ENCODE data around the gene FAM229A.

The FAM229A gene

GRCh38 chr1:32394141-32394889 is 32.0 kb upstream of the FAM229A start, which contains the start of gene BSDC1:
Gene BSDC1, minus strand, starts transcription at chr1:32394441. Its CDS starts 27 bp downstream, at chr1:32394414.
- Histone ChIP-seq H3K4me3 (ENCODE audit: low read depth, low read length) (peak within 1 kb of the TSS; percentile 91), H3K27ac (ENCODE audit: low read depth, low read length) (peak within 1 kb of the TSS; percentile 84), H3K27me3 (ENCODE audit: control insufficient read depth, insufficient read depth, low read length) (no peaks in the 10 kb centered on the region), H3K9me3 (ENCODE audit: control insufficient read depth, insufficient read depth, low read depth, low read length) (no peaks in the 10 kb centered on the region; the same call in 1 of the 2 replicates), H3K36me3 (ENCODE audit: control insufficient read depth, insufficient read depth, low read length) (peaks cover 29% of the 10 kb centered on the region), H3K4me1 (ENCODE audit: control insufficient read depth, insufficient read depth, low read length) (peaks cover 6% of the 10 kb centered on the region; the same call in 1 of the 2 replicates), H3K9ac (ENCODE audit: low read length) (peak within 1 kb of the TSS; percentile 92)

DNA sequence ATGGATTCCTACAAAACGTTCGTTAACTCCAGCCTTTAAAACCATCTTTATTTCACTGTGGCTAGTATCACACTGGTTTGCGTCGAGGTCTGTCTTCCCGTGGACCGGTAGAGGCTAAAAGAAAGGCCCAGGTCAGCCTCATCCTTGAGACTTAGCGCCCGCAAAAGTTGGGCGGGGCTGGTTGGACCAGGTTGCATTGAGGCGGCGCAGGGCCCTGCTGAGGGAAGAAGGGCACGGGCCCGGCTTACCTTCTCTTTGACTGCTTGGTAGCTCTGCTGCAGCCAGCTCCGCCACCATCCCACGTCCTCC is 31.5 kb upstream of the FAM229A start:
- Histone ChIP-seq H3K36me3 (ENCODE audit: control insufficient read depth, insufficient read depth, low read length) (peaks cover 32% of the 10 kb centered on the region), H3K9ac (ENCODE audit: low read length) (peak overlapping the region; percentile 92), H3K4me1 (ENCODE audit: control insufficient read depth, insufficient read depth, low read length) (peaks cover 6% of the 10 kb centered on the region; the same call in 1 of the 2 replicates), H3K9me3 (ENCODE audit: control insufficient read depth, insufficient read depth, low read depth, low read length) (no peaks in the 10 kb centered on the region; the same call in 1 of the 2 replicates), H3K4me3 (ENCODE audit: low read depth, low read length) (peak overlapping the region; percentile 91), H3K27me3 (ENCODE audit: control insufficient read depth, insufficient read depth, low read length) (no peaks in the 10 kb centered on the region), H3K27ac (ENCODE audit: low read depth, low read length) (peak overlapping the region; percentile 84)

- H3K9ac ChIP-seq (ENCODE audit: low read length), result peak overlapping the region; percentile 92
- H3K36me3 ChIP-seq (ENCODE audit: control insufficient read depth, insufficient read depth, low read length), result peaks cover 38% of the 10 kb centered on the region
- no peaks in the 10 kb centered on the region for H3K27me3 ChIP-seq (ENCODE audit: control insufficient read depth, insufficient read depth, low read length)
- H3K27ac ChIP-seq (ENCODE audit: low read depth, low read length), result no peak overlapping the region
- H3K9me3 ChIP-seq (ENCODE audit: control insufficient read depth, insufficient read depth, low read depth, low read length), result no peaks in the 10 kb centered on the region; the same call in 1 of the 2 replicates
- peak overlapping the region; percentile 91 for H3K4me3 ChIP-seq (ENCODE audit: low read depth, low read length)
- H3K4me1 ChIP-seq (ENCODE audit: control insufficient read depth, insufficient read depth, low read length), result peaks cover 6% of the 10 kb centered on the region; the same call in 1 of the 2 replicates
These were observed 30.9 kb upstream of the FAM229A start for GRCh38 chr1:32393136-32393535.

- Histone ChIP-seq H3K4me1 (ENCODE audit: control insufficient read depth, insufficient read depth, low read length) (peaks cover 6% of the 10 kb centered on the region; the same call in 1 of the 2 replicates), H3K9ac (ENCODE audit: low read length) (no peak overlapping the region), H3K4me3 (ENCODE audit: low read depth, low read length) (no peak overlapping the region), H3K27ac (ENCODE audit: low read depth, low read length) (no peak overlapping the region), H3K27me3 (ENCODE audit: control insufficient read depth, insufficient read depth, low read length) (no peaks in the 10 kb centered on the region), H3K9me3 (ENCODE audit: control insufficient read depth, insufficient read depth, low read depth, low read length) (no peaks in the 10 kb centered on the region; the same call in 1 of the 2 replicates), H3K36me3 (ENCODE audit: control insufficient read depth, insufficient read depth, low read length) (peaks cover 45% of the 10 kb centered on the region)
These were observed 30.0 kb upstream of the FAM229A start for GRCh38 chr1:32392325-32392724.

DNA sequence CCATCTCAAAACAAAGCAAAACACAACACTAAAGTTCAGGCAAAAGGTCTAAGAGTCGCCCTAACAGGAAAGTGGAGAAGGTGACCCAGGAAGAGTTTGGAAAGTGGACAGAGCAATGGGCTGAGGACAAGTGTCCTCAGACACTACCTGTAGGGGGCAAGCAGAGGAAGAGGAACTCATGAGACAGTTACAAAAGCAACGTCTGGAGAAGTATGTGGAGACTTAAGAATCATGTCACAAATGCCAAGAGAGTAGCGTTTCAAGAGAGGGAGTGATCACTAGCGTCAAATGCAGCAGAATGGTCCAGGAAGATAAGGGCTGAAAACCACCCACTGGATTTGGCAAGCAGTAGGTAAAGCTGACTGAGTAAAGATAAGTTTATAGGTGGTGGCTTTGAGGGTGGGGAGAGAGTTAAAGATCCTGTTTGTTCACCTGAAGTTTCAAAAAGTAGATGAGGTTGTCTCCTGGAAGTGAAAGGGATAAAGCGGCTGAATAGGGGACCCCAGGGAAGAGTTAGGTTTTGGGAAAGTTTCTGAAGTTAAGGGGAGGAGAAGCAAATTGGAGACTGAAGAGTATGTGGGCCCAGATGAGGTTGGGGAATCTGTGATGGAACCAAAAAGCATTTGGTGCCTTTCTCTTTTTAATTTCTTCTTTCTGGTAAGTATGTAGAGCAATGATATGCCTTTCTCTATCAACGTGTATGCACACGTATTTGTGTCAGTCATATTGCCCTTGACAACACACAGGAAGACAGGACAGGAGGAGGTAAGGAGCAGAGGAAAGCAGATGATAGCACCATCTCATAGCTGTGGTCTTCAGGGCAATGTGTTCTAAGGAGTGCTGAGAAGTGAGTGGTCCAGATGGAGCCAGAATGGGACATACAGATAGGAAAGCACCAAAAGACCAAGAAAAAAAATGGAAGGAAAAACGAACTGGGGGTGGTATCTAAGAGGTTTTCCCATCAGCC is 28.9 kb upstream of the FAM229A start:
- Histone ChIP-seq H3K4me1 (ENCODE audit: control insufficient read depth, insufficient read depth, low read length) (peaks cover 6% of the 10 kb centered on the region; the same call in 1 of the 2 replicates), H3K4me3 (ENCODE audit: low read depth, low read length) (no peak overlapping the region), H3K27ac (ENCODE audit: low read depth, low read length) (no peak overlapping the region), H3K36me3 (ENCODE audit: control insufficient read depth, insufficient read depth, low read length) (peaks cover 55% of the 10 kb centered on the region), H3K9me3 (ENCODE audit: control insufficient read depth, insufficient read depth, low read depth, low read length) (no peaks in the 10 kb centered on the region), H3K9ac (ENCODE audit: low read length) (no peak overlapping the region), H3K27me3 (ENCODE audit: control insufficient read depth, insufficient read depth, low read length) (no peaks in the 10 kb centered on the region)

- no peaks in the 10 kb centered on the region for H3K27me3 ChIP-seq (ENCODE audit: control insufficient read depth, insufficient read depth, low read length)
- H3K9ac ChIP-seq (ENCODE audit: low read length), result no peak overlapping the region
- no peak overlapping the region for H3K4me3 ChIP-seq (ENCODE audit: low read depth, low read length)
- no peak overlapping the region for H3K27ac ChIP-seq (ENCODE audit: low read depth, low read length)
- peaks cover 78% of the 10 kb centered on the region for H3K36me3 ChIP-seq (ENCODE audit: control insufficient read depth, insufficient read depth, low read length)
- H3K9me3 ChIP-seq (ENCODE audit: control insufficient read depth, insufficient read depth, low read depth, low read length), result no peaks in the 10 kb centered on the region
- H3K4me1 ChIP-seq (ENCODE audit: control insufficient read depth, insufficient read depth, low read length), result peaks cover 6% of the 10 kb centered on the region; the same call in 1 of the 2 replicates
These were observed 26.4 kb upstream of the FAM229A start for GRCh38 chr1:32388641-32389040.

- Histone ChIP-seq H3K27me3 (ENCODE audit: control insufficient read depth, insufficient read depth, low read length) (no peaks in the 10 kb centered on the region), H3K9ac (ENCODE audit: low read length) (no peak overlapping the region), H3K36me3 (ENCODE audit: control insufficient read depth, insufficient read depth, low read length) (peaks cover 92% of the 10 kb centered on the region), H3K4me1 (ENCODE audit: control insufficient read depth, insufficient read depth, low read length) (no peaks in the 10 kb centered on the region), H3K4me3 (ENCODE audit: low read depth, low read length) (no peak overlapping the region), H3K27ac (ENCODE audit: low read depth, low read length) (no peak overlapping the region), H3K9me3 (ENCODE audit: control insufficient read depth, insufficient read depth, low read depth, low read length) (no peaks in the 10 kb centered on the region)
These were observed 24.5 kb upstream of the FAM229A start for GRCh38 chr1:32386676-32387392.

GRCh38 chr1:32380057-32380456 is 17.8 kb upstream of the FAM229A start:
- no peaks in the 10 kb centered on the region for H3K4me1 ChIP-seq (ENCODE audit: control insufficient read depth, insufficient read depth, low read length)
- H3K9ac ChIP-seq (ENCODE audit: low read length), result no peak overlapping the region
- H3K27ac ChIP-seq (ENCODE audit: low read depth, low read length), result no peak overlapping the region
- H3K36me3 ChIP-seq (ENCODE audit: control insufficient read depth, insufficient read depth, low read length), result peaks cover 99% of the 10 kb centered on the region
- H3K4me3 ChIP-seq (ENCODE audit: low read depth, low read length), result no peak overlapping the region
- H3K27me3 ChIP-seq (ENCODE audit: control insufficient read depth, insufficient read depth, low read length), result no peaks in the 10 kb centered on the region
- no peaks in the 10 kb centered on the region for H3K9me3 ChIP-seq (ENCODE audit: control insufficient read depth, insufficient read depth, low read depth, low read length)

DNA sequence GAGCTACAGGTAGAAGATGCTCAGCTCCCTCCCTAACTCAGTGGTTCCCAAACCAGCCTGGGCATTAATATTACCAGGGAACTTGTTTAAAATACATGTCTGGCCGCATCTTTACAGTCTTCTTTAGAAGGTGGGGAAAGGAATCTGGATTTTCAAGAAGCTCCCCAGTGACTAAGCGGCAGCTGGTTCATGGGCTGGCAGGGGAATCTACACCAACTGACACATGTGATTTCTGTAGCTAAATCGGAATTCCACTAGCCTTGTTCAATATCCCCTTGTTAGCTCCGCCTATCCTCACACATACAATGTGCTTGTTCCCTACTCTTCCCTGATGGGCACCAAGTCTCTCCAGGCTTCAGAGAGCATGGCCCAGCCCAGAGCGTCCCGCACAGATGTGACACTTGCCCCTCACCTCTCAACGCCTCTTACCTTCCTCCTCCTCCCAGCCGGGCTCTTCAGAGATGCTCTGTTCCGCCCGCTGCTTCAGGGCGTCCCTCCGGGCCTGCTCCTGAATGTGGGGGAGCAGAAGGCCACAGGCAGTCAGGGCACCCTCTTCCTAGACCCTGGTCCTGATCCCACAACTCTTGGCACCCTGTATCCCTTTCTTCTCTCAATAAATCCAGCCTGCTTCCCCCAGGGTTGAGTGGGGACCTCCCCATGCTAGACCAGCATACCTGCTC is 15.4 kb upstream of the FAM229A start:
- H3K9me3 ChIP-seq (ENCODE audit: control insufficient read depth, insufficient read depth, low read depth, low read length), result no peaks in the 10 kb centered on the region
- H3K4me1 ChIP-seq (ENCODE audit: control insufficient read depth, insufficient read depth, low read length), result no peaks in the 10 kb centered on the region
- H3K27ac ChIP-seq (ENCODE audit: low read depth, low read length), result no peak overlapping the region
- H3K36me3 ChIP-seq (ENCODE audit: control insufficient read depth, insufficient read depth, low read length), result peaks cover 97% of the 10 kb centered on the region
- H3K4me3 ChIP-seq (ENCODE audit: low read depth, low read length), result no peak overlapping the region
- H3K27me3 ChIP-seq (ENCODE audit: control insufficient read depth, insufficient read depth, low read length), result no peaks in the 10 kb centered on the region
- no peak overlapping the region for H3K9ac ChIP-seq (ENCODE audit: low read length)

DNA sequence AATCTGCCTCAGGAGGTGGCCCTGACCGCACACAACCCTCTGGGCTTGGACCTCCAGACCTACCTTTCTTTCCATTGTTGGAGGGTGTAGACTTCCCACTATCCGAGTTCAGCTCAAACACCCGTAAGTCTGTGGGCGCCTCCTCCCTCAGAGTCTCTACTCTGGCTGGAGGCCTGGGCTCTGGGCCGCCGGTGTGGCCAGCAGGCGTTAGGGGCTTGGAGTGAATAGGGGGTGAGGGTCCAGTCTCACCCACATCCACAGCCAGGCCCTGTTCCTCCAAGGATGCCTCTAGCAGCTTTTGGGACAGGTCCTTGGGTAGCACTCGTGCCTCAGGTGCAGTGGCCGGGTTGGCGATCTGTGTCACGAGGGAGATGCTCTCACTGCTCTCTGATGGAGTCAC is 13.9 kb upstream of the FAM229A start:
- Histone ChIP-seq H3K9ac (ENCODE audit: low read length) (no peak overlapping the region), H3K36me3 (ENCODE audit: control insufficient read depth, insufficient read depth, low read length) (peaks cover 95% of the 10 kb centered on the region), H3K27ac (ENCODE audit: low read depth, low read length) (no peak overlapping the region), H3K9me3 (ENCODE audit: control insufficient read depth, insufficient read depth, low read depth, low read length) (no peaks in the 10 kb centered on the region), H3K4me1 (ENCODE audit: control insufficient read depth, insufficient read depth, low read length) (no peaks in the 10 kb centered on the region), H3K27me3 (ENCODE audit: control insufficient read depth, insufficient read depth, low read length) (no peaks in the 10 kb centered on the region), H3K4me3 (ENCODE audit: low read depth, low read length) (no peak overlapping the region)
